ENCODE measurements around the gene DAGLA. TPM values are rescaled to one million over a fixed set of nuclear protein-coding genes. Genes with fewer than 3 reads are reported as not detected.

Gene DAGLA
- total and polyA plus RNA-seq, 2 donors (not counting 3 experiments of a cell fraction or from before 2014, with no cell fraction given) = 2.5 to 4.7 TPM

- no TSS peak for BruUV-seq (replicated peaks)
- H3K27me3 ChIP-seq (ENCODE audit: control insufficient read depth in 2 of 2, insufficient read depth in 2 of 2, low read length in 2 of 2) = no peaks in the 10 kb centered on the region
- no peaks in the 10 kb centered on the region for H3K4me1 ChIP-seq (ENCODE audit: control insufficient read depth, extremely low read depth, insufficient read depth, low read length)
- DNase-seq (ENCODE audit: low read depth, low spot score) (no peak), FAIRE-seq (no peak)
- H3K27ac ChIP-seq (ENCODE audit: insufficient read depth, low read depth, low read length) = no peak overlapping the region
- no peak overlapping the region for H3K4me3 ChIP-seq (replicated peaks in 1 of 3; ENCODE audit: insufficient read depth in 1 of 3, low read depth in 1 of 3, low read length in 3 of 3)
- POLR2A ChIA-PET = no interaction called here
- H4K20me1 ChIP-seq (replicated peaks; ENCODE audit: control insufficient read depth, extremely low read depth, insufficient read depth, low read length) = no peaks in the 10 kb centered on the region
- no peak overlapping the region for H2AFZ ChIP-seq (ENCODE audit: low read depth, low read length)
- H3K4me2 ChIP-seq (ENCODE audit: insufficient read depth, low read length) = no peak overlapping the region
- no peaks in the 10 kb centered on the region for H3K79me2 ChIP-seq (ENCODE audit: control insufficient read depth, insufficient read depth, low read length)
- intact Hi-C loops (cut with micrococcal nuclease) (no loop called here), dilution Hi-C loops (cut with MboI; ENCODE audit: extremely low pct_ligation_motif_present, low sequenced_read_pairs) (no loop called here)
- peaks cover 0 to 37% of the 10 kb centered on the region in 2 experiments for H3K36me3 ChIP-seq (ENCODE audit: control insufficient read depth in 2 of 2, extremely low read depth in 1 of 2, insufficient read depth in 2 of 2, low read length in 2 of 2)
- H3K9ac ChIP-seq (replicated peaks; ENCODE audit: extremely low read depth, insufficient read depth, low read length) = no peak overlapping the region
- H3K9me3 ChIP-seq (replicated peaks; ENCODE audit: control insufficient read depth, insufficient read depth, low read length) = no peaks in the 10 kb centered on the region
- no peak for TF ChIP-seq JUN (IDR thresholded peaks at IDR 0.05; ENCODE audit: borderline replicate concordance, insufficient read depth, insufficient read length, low read depth)
- no peak for TF ChIP-seq GATA2 (IDR thresholded peaks at IDR 0.05; ENCODE audit: insufficient read depth, insufficient read length, low read depth, low read length)
- no peak for TF ChIP-seq MYC (IDR thresholded peaks at IDR 0.05; ENCODE audit: low read depth, low read length)
- no peak for TF ChIP-seq CTCF (IDR thresholded peaks at IDR 0.05; ENCODE audit: extremely low read depth in 1 of 2, insufficient read depth in 1 of 2, low read depth in 1 of 2, low read length in 2 of 2)
- no peak for TF ChIP-seq MAX (IDR thresholded peaks at IDR 0.05; ENCODE audit: insufficient read depth, insufficient read length)
- no peak for TF ChIP-seq POLR2A (IDR thresholded peaks at IDR 0.05; ENCODE audit: low read depth, low read length)
- TF ChIP-seq POLR2AphosphoS5 (IDR thresholded peaks at IDR 0.05; ENCODE audit: insufficient read depth, low read depth, low read length) = no peak
- TF ChIP-seq EZH2 (IDR thresholded peaks at IDR 0.05; ENCODE audit: borderline replicate concordance, low read depth, low read length, severe bottlenecking) = no peak
- no peak for TF ChIP-seq FOS (IDR thresholded peaks at IDR 0.05; ENCODE audit: borderline replicate concordance, insufficient read depth, low read length)
- no peaks in the 10 kb centered on the region for H3K9me1 ChIP-seq (replicated peaks; ENCODE audit: control insufficient read depth, extremely low read depth, insufficient read depth, low read length)
- CTCF ChIA-PET = interaction anchor here (1.2 to 2.1 kb wide), 2 partner anchors 34 to 36 kb away, joined by 3 to 7 read pairs; no protein-coding TSS in a partner anchor
These were observed 103.7 kb downstream of the DAGLA start for GRCh38 chr11:61783717-61784505.

Measured in endothelial cell of umbilical vein (primary cell).